Measurements from ENCODE around the gene RTN4R.

DNA sequence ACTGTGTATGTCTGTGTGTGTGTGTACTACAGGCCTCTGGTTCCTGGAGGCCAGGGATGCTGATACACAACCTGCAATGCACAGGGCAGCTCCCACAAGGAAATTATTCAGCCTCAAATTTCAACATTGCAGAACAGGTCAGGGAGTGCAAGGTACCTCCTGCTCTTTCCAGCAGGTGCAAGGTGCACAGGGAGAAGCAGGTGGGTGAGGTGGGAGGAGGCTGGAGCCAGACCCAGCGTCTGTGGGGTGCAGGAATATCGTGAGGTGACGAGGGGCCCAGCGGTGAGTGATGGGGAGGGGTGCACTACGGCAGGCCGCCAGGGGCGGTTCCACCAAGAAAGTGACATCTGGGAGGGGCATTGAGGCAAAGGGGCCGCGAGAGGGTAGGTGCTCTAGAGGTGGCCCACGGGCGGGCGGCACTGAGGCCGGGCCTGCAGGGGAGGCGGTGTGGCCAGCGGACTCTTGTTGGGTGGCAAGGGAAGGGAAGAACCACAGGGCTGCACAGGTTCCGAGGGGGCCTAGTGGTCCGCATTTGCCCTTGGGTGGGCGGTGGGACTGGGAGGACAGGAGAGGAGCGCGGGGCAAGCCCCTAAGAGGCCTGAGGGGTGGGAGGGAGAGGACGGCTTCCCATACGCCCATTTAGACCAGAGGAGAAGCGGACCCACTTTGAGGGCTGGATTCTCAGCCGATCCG, 30.1 kb upstream of the RTN4R start:
- no peak for TF ChIP-seq SIN3A (IDR thresholded peaks at IDR 0.05; ENCODE audit: borderline replicate concordance, low read depth, low read length)
- TF ChIP-seq, protein P1, sequence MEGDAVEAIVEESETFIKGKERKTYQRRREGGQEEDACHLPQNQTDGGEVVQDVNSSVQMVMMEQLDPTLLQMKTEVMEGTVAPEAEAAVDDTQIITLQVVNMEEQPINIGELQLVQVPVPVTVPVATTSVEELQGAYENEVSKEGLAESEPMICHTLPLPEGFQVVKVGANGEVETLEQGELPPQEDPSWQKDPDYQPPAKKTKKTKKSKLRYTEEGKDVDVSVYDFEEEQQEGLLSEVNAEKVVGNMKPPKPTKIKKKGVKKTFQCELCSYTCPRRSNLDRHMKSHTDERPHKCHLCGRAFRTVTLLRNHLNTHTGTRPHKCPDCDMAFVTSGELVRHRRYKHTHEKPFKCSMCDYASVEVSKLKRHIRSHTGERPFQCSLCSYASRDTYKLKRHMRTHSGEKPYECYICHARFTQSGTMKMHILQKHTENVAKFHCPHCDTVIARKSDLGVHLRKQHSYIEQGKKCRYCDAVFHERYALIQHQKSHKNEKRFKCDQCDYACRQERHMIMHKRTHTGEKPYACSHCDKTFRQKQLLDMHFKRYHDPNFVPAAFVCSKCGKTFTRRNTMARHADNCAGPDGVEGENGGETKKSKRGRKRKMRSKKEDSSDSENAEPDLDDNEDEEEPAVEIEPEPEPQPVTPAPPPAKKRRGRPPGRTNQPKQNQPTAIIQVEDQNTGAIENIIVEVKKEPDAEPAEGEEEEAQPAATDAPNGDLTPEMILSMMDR (IDR thresholded peaks at IDR 0.05), result no peak
- TF ChIP-seq SMC3 (IDR thresholded peaks at IDR 0.05; ENCODE audit: low read depth, low read length), result no peak
- TF ChIP-seq EZH2phosphoT487 (IDR thresholded peaks at IDR 0.05; ENCODE audit: borderline replicate concordance, low read depth), result no peak
- TF ChIP-seq, protein P2, sequence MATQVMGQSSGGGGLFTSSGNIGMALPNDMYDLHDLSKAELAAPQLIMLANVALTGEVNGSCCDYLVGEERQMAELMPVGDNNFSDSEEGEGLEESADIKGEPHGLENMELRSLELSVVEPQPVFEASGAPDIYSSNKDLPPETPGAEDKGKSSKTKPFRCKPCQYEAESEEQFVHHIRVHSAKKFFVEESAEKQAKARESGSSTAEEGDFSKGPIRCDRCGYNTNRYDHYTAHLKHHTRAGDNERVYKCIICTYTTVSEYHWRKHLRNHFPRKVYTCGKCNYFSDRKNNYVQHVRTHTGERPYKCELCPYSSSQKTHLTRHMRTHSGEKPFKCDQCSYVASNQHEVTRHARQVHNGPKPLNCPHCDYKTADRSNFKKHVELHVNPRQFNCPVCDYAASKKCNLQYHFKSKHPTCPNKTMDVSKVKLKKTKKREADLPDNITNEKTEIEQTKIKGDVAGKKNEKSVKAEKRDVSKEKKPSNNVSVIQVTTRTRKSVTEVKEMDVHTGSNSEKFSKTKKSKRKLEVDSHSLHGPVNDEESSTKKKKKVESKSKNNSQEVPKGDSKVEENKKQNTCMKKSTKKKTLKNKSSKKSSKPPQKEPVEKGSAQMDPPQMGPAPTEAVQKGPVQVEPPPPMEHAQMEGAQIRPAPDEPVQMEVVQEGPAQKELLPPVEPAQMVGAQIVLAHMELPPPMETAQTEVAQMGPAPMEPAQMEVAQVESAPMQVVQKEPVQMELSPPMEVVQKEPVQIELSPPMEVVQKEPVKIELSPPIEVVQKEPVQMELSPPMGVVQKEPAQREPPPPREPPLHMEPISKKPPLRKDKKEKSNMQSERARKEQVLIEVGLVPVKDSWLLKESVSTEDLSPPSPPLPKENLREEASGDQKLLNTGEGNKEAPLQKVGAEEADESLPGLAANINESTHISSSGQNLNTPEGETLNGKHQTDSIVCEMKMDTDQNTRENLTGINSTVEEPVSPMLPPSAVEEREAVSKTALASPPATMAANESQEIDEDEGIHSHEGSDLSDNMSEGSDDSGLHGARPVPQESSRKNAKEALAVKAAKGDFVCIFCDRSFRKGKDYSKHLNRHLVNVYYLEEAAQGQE (IDR thresholded peaks at IDR 0.05; ENCODE audit: low read depth, low read length), result no peak
- TF ChIP-seq FOXM1 (IDR thresholded peaks at IDR 0.05; ENCODE audit: low read depth), result no peak
- no peak for TF ChIP-seq JUND (IDR thresholded peaks at IDR 0.05)
- TF ChIP-seq EP300 (IDR thresholded peaks at IDR 0.05; ENCODE audit: borderline replicate concordance in 1 of 2, low read depth in 1 of 2, low read length in 1 of 2), result no peak
- TF ChIP-seq POLR2AphosphoS5 (IDR thresholded peaks at IDR 0.05; ENCODE audit: low read depth, low read length), result no peak
- TF ChIP-seq, protein P3, sequence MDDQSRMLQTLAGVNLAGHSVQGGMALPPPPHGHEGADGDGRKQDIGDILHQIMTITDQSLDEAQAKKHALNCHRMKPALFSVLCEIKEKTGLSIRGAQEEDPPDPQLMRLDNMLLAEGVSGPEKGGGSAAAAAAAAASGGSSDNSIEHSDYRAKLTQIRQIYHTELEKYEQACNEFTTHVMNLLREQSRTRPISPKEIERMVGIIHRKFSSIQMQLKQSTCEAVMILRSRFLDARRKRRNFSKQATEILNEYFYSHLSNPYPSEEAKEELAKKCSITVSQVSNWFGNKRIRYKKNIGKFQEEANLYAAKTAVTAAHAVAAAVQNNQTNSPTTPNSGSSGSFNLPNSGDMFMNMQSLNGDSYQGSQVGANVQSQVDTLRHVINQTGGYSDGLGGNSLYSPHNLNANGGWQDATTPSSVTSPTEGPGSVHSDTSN (IDR thresholded peaks at IDR 0.05), result no peak
